K562 (cell line): ENCODE data around the gene COL4A2.

ENCODE experiments used
- BHLHE40 ChIP-seq: IDR thresholded peaks from 2 replicates; pipeline ENCODE4 v1.6.1; 2011; ENCODE audit warnings: low read length, improper control_type of control experiment
- CTCF ChIP-seq, 3 experiments: IDR thresholded peaks in 2 of 3; conservative IDR thresholded peaks in 1 of 3; 2 replicates each; pipeline ENCODE4 v1.5.1; 2011 to 2012; ENCODE audit warnings: low read length in 3 of 3, mild to moderate bottlenecking in 3 of 3, control low read depth in 2 of 3, improper control_type of control experiment in 1 of 3, inconsistent platforms in 1 of 3, low read depth in 1 of 3, mixed read lengths in 1 of 3, moderate library complexity in 1 of 3; ENCODE audit not compliant: insufficient read depth in 2 of 3
- HDAC2 ChIP-seq: fragments of 450-650 bp; IDR thresholded peaks from 2 replicates; pipeline ENCODE4 v1.6.1; 2016; ENCODE audit warnings: mild to moderate bottlenecking
- MYC ChIP-seq, 2 experiments: fragments of 250-450 bp in 1 of 2; sonication (Bioruptor Pico) in 1 of 2; IDR thresholded peaks; 2 replicates each; pipeline versions ENCODE4 v1.5.1 to v1.6.1; 2012 to 2021; ENCODE audit warnings: low read depth in 2 of 2, borderline replicate concordance in 1 of 2, improper control_type of control experiment in 1 of 2, low read length in 1 of 2, mild to moderate bottlenecking in 1 of 2, moderate library complexity in 1 of 2
- NCOA4 ChIP-seq: fragments of 450-650 bp; IDR thresholded peaks from 2 replicates; pipeline ENCODE4 v1.6.1; 2018; ENCODE audit warnings: mild to moderate bottlenecking; ENCODE audit not compliant: partially characterized antibody
- POLR2A ChIP-seq: fragments of 450-650 bp; conservative IDR thresholded peaks from 2 replicates; pipeline ENCODE4 v1.6.1; 2016
- PRPF4 ChIP-seq: fragments of 200-400 bp; formaldehyde crosslinking; IDR thresholded peaks from one replicate; pipeline ENCODE4 v1.6.1; 2017; ENCODE audit warnings: low read length, low read depth, mild to moderate bottlenecking; ENCODE audit not compliant: insufficient read depth, poor library complexity, severe bottlenecking
- ZBTB11 ChIP-seq, 3 experiments: fragments of 200-800 bp in 1 of 3; fragments of 250-450 bp in 1 of 3; fragments of 450-650 bp in 1 of 3; sonication (Bioruptor Pico) in 1 of 3; sonication (Bioruptor generic) in 1 of 3; formaldehyde crosslinking in 1 of 3; IDR thresholded peaks; 2 replicates each; pipeline versions ENCODE4 v1.6.1 to v1.8.0; 2016 to 2022; ENCODE audit warnings: mild to moderate bottlenecking in 2 of 3, missing genetic modification characterization in 2 of 3, missing compliant biosample characterization in 1 of 3, moderate library complexity in 1 of 3
- ZBTB8A ChIP-seq: fragments of 450-650 bp; IDR thresholded peaks from 2 replicates; pipeline ENCODE4 v1.6.1; 2018; ENCODE audit warnings: mild to moderate bottlenecking, moderate library complexity; ENCODE audit not compliant: partially characterized antibody
- ZMIZ1 ChIP-seq, 2 experiments: fragments of 150-350 bp in 1 of 2; IDR thresholded peaks; 2 replicates each; pipeline ENCODE4 v1.6.1; 2012 to 2016; ENCODE audit warnings: low read depth in 2 of 2, low read length in 2 of 2, mild to moderate bottlenecking in 1 of 2, moderate library complexity in 1 of 2

- TF ChIP-seq POLR2A, result no peak
- no peak for TF ChIP-seq CTCF (IDR thresholded peaks at IDR 0.05 in 2 of 3, conservative IDR thresholded peaks at IDR 0.05 in 1 of 3; ENCODE audit: insufficient read depth in 2 of 3, low read depth in 1 of 3, low read length in 3 of 3)
- no peak for TF ChIP-seq MYC (IDR thresholded peaks at IDR 0.05; ENCODE audit: low read depth, low read length)
- no peak for TF ChIP-seq MYC (CRISPR knock-in tag; IDR thresholded peaks at IDR 0.05; ENCODE audit: borderline replicate concordance, low read depth)
- TF ChIP-seq ZBTB8A, result no peak
- no peak for TF ChIP-seq ZBTB11 (CRISPR knock-in tag; IDR thresholded peaks at IDR 0.05)
- no peak for TF ChIP-seq NCOA4
- no peak for TF ChIP-seq HDAC2
- TF ChIP-seq ZMIZ1 (IDR thresholded peaks at IDR 0.05; ENCODE audit: low read depth in 2 of 2, low read length in 2 of 2), result no peak
- no peak for TF ChIP-seq PRPF4
- TF ChIP-seq BHLHE40, result no peak
These were observed 57.0 kb downstream of the COL4A2 start for GRCh38 chr13:110364081-110364480.
